OCI-LY1 (cell line): Measurements from ENCODE around the gene C19orf18.

Experiments used
- H2AFZ ChIP-seq: fragments of 200-600 bp; sonication (generic), shearing (Covaris generic); 2 replicates; pipeline ENCODE4 v1.6.0; 2014; ENCODE audit warnings: antibody characterized with exemption, mild to moderate bottlenecking, low read length
- H3F3A ChIP-seq: fragments of 200-600 bp; sonication (generic), shearing (Covaris generic); 2 replicates; pipeline ENCODE4 v1.6.0; 2014; ENCODE audit warnings: mild to moderate bottlenecking, antibody characterized with exemption, low read length, moderate library complexity; ENCODE audit not compliant: insufficient read depth
- H3K27ac ChIP-seq: fragments of 200-600 bp; sonication (generic); 2 replicates; pipeline ENCODE4 v1.5.1; 2014; ENCODE audit warnings: low read length, mixed run types, mild to moderate bottlenecking, low read depth; ENCODE audit not compliant: poor library complexity, severe bottlenecking
- H3K27me3 ChIP-seq: fragments of 200-600 bp; sonication (generic); 2 replicates; pipeline ENCODE4 v1.6.0; 2014; ENCODE audit warnings: antibody characterized with exemption, mild to moderate bottlenecking, low read length, moderate library complexity; ENCODE audit not compliant: insufficient read depth
- H3K36me3 ChIP-seq: fragments of 200-600 bp; sonication (generic); 2 replicates; pipeline ENCODE4 v1.6.1; 2014; ENCODE audit warnings: mild to moderate bottlenecking, antibody characterized with exemption, low read length, moderate library complexity, mixed read lengths; ENCODE audit not compliant: insufficient read depth
- H3K4me1 ChIP-seq: fragments of 200-600 bp; sonication (generic); 2 replicates; pipeline ENCODE4 v1.5.1; 2014; ENCODE audit warnings: mild to moderate bottlenecking, low read length, moderate library complexity; ENCODE audit not compliant: insufficient read depth, severe bottlenecking
- H3K4me2 ChIP-seq: fragments of 200-600 bp; sonication (generic), shearing (Covaris generic); 2 replicates; pipeline ENCODE4 v1.6.1; 2014; ENCODE audit warnings: low read length
- H3K4me3 ChIP-seq: fragments of 200-600 bp; sonication (generic); 2 replicates; pipeline ENCODE4 v1.5.1; 2014; ENCODE audit warnings: low read length, low read depth, mild to moderate bottlenecking, mixed read lengths; ENCODE audit not compliant: poor library complexity, severe bottlenecking
- H3K79me2 ChIP-seq: fragments of 200-600 bp; shearing (Covaris generic); 2 replicates; pipeline ENCODE4 v1.6.1; 2016; ENCODE audit warnings: mixed run types, low read length, mixed read lengths; ENCODE audit not compliant: insufficient read depth
- H3K9ac ChIP-seq: fragments of 200-600 bp; sonication (generic), shearing (Covaris generic); 2 replicates; pipeline ENCODE4 v1.6.1; 2014; ENCODE audit warnings: mild to moderate bottlenecking, low read length, mixed read lengths
- H3K9me2 ChIP-seq: fragments of 200-600 bp; sonication (generic), shearing (Covaris generic); 2 replicates; pipeline ENCODE4 v1.6.1; 2014; ENCODE audit warnings: low read depth, mild to moderate bottlenecking, low read length, mixed read lengths
- H3K9me3 ChIP-seq: fragments of 200-600 bp; shearing (Covaris generic); 2 replicates; pipeline ENCODE4 v1.6.1; 2014; ENCODE audit warnings: low read length, mixed read lengths
- H4K20me1 ChIP-seq: fragments of 200-600 bp; sonication (generic), shearing (Covaris generic); 2 replicates; pipeline ENCODE4 v1.6.0; 2016; ENCODE audit warnings: mild to moderate bottlenecking, low read length; ENCODE audit not compliant: insufficient read depth
- EZH2 ChIP-seq: fragments of 200-600 bp; sonication (generic), shearing (Covaris generic); IDR thresholded peaks from 2 replicates; pipeline ENCODE4 v1.8.0; 2017; ENCODE audit warnings: borderline replicate concordance, mixed run types, mild to moderate bottlenecking, antibody characterized with exemption, low read length, moderate library complexity, mixed read lengths
- TF ChIP-seq, protein P1 (sequence below): fragments of 200-600 bp; sonication (generic), shearing (Covaris generic); IDR thresholded peaks from 2 replicates; pipeline ENCODE4 v1.5.1; 2017; ENCODE audit warnings: mild to moderate bottlenecking, antibody characterized with exemption, low read length, moderate library complexity, mixed read lengths

The C19orf18 gene

GRCh38 chr19:58020129-58020528 is 45.8 kb upstream of the C19orf18 start:
- Histone ChIP-seq H3F3A (no peaks in the 10 kb centered on the region), H4K20me1 (no peaks in the 10 kb centered on the region), H3K4me3 (no peak overlapping the region), H3K36me3 (no peaks in the 10 kb centered on the region), H3K4me2 (no peak overlapping the region), H3K9me3 (0 out of 2 replicates have a peak, but pooled peaks cover 5% of the 10 kb centered on the region), H3K27ac (no peak overlapping the region), H3K9ac (no peak overlapping the region), H3K9me2 (no peaks in the 10 kb centered on the region), H3K4me1 (no peaks in the 10 kb centered on the region), H2AFZ (no peak overlapping the region), H3K79me2 (no peaks in the 10 kb centered on the region), H3K27me3 (no peaks in the 10 kb centered on the region)
- TF ChIP-seq EZH2 = no peak
- TF ChIP-seq, protein P1, sequence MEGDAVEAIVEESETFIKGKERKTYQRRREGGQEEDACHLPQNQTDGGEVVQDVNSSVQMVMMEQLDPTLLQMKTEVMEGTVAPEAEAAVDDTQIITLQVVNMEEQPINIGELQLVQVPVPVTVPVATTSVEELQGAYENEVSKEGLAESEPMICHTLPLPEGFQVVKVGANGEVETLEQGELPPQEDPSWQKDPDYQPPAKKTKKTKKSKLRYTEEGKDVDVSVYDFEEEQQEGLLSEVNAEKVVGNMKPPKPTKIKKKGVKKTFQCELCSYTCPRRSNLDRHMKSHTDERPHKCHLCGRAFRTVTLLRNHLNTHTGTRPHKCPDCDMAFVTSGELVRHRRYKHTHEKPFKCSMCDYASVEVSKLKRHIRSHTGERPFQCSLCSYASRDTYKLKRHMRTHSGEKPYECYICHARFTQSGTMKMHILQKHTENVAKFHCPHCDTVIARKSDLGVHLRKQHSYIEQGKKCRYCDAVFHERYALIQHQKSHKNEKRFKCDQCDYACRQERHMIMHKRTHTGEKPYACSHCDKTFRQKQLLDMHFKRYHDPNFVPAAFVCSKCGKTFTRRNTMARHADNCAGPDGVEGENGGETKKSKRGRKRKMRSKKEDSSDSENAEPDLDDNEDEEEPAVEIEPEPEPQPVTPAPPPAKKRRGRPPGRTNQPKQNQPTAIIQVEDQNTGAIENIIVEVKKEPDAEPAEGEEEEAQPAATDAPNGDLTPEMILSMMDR = no peak

DNA sequence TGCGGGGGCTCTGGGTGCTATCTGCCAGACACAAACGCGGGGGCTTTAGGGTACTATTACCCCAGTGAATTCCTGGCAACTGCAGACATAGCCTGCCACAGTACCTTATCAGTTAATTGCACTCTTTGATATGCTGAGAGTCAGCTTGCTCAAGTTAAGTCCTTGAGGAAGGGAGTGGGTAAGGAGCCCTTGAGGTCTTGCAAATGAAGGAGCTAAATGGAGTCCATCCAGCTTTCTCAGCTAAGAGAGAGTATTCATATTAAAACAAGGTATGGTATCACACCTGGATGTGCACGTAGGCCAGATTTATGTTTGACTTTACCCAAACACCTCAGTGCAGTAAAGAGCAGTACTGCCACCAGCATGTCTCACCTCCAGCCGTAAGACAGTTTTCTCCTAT is 39.8 kb upstream of the C19orf18 start:
- H3K27ac ChIP-seq = no peak overlapping the region

DNA sequence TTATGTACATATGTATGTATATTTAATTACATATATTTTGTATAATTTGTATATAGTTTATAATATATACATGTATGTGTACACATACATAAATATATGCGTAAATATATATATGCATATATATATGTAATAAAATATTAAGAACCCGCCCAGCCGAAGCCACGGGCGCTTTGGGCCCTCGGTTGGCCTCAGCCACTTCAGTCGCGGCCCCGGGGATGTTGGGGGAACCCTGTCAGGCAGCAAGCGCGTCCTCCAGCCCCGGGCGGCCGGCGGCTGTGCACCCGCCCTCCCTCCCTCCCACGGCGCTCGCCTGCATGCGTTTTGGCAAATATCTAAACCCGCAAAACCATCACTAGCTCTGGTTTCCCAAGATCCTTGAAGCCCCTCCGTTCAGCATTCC is 36.2 kb upstream of the C19orf18 start:
- Histone ChIP-seq H3K79me2 (no peaks in the 10 kb centered on the region), H3K9me3 (peaks cover 9% of the 10 kb centered on the region), H3K27ac (no peak overlapping the region), H3K9ac (no peak overlapping the region), H4K20me1 (no peaks in the 10 kb centered on the region), H2AFZ (no peak overlapping the region), H3K27me3 (no peaks in the 10 kb centered on the region), H3K4me1 (no peaks in the 10 kb centered on the region), H3K4me3 (no peak overlapping the region), H3F3A (no peaks in the 10 kb centered on the region), H3K9me2 (no peaks in the 10 kb centered on the region), H3K4me2 (no peak overlapping the region), H3K36me3 (no peaks in the 10 kb centered on the region)
- TF ChIP-seq, protein P1 = no peak
- no peak for TF ChIP-seq EZH2

More for the DNA sequence above, 39.8 kb upstream of the C19orf18 start:
- Histone ChIP-seq H2AFZ (no peak overlapping the region), H3F3A (no peaks in the 10 kb centered on the region), H3K27me3 (no peaks in the 10 kb centered on the region), H3K9me2 (no peaks in the 10 kb centered on the region), H4K20me1 (no peaks in the 10 kb centered on the region), H3K79me2 (no peaks in the 10 kb centered on the region), H3K9ac (no peak overlapping the region), H3K4me3 (no peak overlapping the region), H3K4me2 (no peak overlapping the region), H3K9me3 (0 out of 2 replicates have a peak, but pooled peaks cover 5% of the 10 kb centered on the region), H3K4me1 (no peaks in the 10 kb centered on the region), H3K36me3 (no peaks in the 10 kb centered on the region)
- TF ChIP-seq, protein P1 = no peak
- TF ChIP-seq EZH2 = no peak
